COLO829 (cell line): Measurements from ENCODE around the gene CDC123.
"Not testable (repeated sequence)": the region's sequence is repeated elsewhere in the genome, so short reads cannot be mapped to it uniquely, and the experiment has no call there.

Experiments used
- DNase-seq: peaks from one replicate; pipeline ENCODE4 v3.0.0; 2012; ENCODE audit warnings: low spot score

Gene CDC123

DNA sequence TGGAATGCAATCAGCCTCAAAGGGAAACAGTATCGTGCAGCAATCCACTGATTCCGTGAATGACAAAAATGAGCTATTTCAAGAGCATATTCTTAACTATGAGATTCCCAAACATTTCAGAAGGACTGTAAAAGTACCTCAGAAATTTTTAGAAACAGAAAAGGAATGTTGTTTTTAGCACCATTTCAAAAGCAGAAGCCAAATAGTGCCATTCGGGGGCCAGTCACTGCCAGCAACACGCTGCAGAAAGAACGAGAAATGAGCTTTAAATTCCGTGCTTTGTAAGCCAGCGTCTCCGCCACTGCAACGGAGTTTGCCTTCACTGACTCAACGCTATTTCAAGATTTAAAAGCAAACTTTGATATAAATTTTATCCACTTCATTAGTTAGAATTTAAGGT, 6.6 kb upstream of the CDC123 start:
- no peak for DNase-seq

DNA sequence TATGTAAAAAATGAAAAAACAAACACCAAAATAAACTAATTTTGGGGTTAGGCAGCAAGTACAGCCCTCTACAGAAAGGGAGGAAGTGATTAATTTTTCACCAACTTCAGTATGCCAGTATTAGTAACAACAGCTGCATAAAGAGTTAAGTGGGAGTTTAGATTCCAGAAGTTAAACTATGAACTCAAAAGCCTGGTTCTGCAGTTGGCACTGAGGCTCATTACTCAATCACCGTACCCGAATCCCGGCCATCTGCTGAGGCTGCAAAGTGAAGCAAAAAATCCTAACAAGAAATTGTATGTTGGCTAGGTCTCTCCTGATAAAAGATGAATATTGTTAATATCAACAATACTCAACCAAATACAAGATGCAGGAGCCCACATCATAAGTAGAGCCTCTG, 4.3 kb upstream of the CDC123 start:
- no peak for DNase-seq

GRCh38 chr10:12193193-12193592, 2.8 kb upstream of the CDC123 start:
- peak; percentile 41 for DNase-seq

DNA sequence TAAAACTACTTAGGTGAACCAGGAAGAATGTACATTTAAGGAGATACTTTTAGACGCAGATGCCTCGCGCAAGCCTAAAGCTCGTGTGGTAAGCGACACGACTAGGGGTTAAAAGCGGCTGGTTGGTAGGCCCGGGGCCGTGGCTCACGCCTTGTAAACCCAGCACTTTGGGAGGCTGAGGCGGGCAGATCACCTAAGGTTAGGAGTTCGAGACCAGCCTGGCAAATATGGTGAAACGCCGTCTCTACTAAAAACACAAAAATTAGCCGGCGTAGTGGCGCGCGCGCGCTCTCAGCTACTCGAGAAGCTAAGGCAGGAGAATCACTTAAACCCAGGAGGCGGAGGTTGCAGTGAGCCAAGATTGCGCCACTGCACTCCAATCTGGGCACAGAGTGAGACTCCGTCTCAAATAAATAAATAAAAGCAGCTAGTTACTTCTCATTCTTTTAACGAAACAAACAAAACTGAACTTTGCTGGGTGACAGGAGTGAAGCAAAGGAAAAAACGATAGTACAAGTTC, 1.2 kb upstream of the CDC123 start:
- no peak for DNase-seq

GRCh38 chr10:12195281-12195602, 746 bp upstream of the CDC123 start:
- no peak for DNase-seq

DNA sequence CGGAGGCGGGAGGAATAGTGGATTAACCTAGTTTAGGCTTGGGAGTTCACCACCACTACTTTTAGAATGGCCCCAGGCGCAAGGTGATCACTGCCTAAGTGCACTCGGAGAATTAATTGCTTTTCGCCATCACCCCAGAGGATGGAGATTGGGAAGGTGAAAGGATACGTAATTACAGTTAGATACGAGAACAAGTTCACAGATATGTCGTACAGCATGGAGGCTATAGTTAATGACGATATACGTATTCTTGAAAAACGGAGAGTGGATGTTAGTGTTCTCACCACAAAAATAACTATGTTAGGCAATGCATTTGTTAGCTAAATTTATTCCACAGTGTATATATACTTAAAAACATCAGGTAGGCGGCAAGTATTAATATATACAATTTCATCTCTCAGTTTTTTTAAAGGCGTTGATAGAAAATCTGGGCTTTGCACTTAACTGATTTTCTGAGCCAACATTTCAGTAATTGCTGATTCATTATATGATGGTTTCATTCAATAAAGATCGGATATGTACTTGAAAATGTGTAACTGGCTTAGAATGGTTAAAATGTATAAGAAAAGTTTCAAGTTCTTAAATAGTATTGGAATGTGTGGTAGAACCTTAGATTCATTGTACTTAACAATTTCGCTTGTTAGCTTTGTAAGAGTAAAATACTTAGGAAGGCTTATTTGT, 683 bp downstream of the CDC123 start:
- no peak for DNase-seq

GRCh38 chr10:12198156-12198555, 2.2 kb downstream of the CDC123 start:
- DNase-seq, result no peak

DNA sequence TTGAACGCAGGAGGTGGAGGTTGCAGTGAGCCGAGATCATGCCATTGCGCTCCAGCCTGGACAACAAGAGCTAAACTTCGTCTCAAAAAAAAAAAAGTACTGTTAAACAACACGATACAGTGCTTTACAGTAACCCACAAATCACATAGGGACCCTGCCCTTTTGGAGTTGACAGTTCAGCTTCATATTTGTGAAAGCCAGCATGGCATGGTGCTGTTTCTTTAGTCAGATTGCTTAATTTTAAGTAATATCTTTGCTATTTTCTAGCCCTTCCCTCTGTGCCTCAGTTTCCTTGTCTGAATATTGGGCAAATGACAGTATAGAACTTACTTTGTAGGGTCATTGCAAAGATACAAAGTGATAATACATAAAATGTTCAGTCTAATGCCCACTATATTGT, 4.9 kb downstream of the CDC123 start:
- DNase-seq, result no peak

DNA sequence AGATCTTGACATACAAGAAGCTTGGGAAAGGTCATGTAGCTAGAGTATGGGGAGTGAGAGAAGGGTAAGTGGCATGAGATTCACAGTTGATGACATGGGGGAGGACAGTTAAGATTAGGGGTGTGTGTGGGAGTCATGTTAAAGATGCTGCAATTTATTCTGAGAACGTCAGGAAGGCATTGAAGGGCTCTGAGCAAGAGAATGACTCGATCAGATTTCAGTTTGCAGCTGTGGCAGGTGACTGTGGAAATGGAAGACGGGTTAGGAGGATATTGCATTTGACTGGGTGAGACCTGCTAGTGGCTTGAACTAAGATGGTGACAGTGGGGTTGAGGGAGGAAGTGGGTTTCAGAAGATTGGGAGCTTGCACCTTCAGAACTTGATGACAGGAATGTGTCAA, 5.6 kb downstream of the CDC123 start:
- DNase-seq, result no peak

- no peak for DNase-seq
Measured at GRCh38 chr10:12202226-12202625, 6.2 kb downstream of the CDC123 start.

GRCh38 chr10:12205082-12205481, 9.1 kb downstream of the CDC123 start:
- no peak for DNase-seq

GRCh38 chr10:12207114-12207513, 11.1 kb downstream of the CDC123 start:
- DNase-seq, result no peak

DNA sequence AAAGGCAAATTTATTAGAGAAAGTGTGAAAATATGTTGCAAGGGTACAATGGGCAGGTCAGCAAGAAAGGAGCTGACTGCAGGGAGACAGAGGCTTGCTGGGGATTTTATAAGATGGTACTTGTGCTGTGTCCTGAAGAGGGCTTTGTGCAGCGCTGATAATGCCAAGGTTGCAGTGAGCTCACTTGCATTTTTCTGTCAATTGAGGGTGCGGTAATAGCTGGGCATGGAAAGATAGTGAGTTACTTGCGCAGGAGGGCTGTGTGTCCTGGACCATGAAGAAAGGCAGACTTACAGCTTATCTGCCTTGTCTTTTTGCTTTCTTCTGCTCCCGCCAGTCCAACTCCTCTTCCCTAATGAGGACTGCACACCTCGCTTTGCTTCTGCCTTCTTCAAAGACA, 12.5 kb downstream of the CDC123 start:
- DNase-seq, result no peak

GRCh38 chr10:12212454-12212853, 16.5 kb downstream of the CDC123 start:
- no peak for DNase-seq

GRCh38 chr10:12213621-12214020, 17.6 kb downstream of the CDC123 start:
- no peak for DNase-seq

GRCh38 chr10:12214093-12214492, 18.1 kb downstream of the CDC123 start:
- DNase-seq, result no peak

GRCh38 chr10:12214763-12215218, 18.8 kb downstream of the CDC123 start:
- DNase-seq, result peak; percentile 25

GRCh38 chr10:12218991-12219390, 23.0 kb downstream of the CDC123 start:
- no peak for DNase-seq

DNA sequence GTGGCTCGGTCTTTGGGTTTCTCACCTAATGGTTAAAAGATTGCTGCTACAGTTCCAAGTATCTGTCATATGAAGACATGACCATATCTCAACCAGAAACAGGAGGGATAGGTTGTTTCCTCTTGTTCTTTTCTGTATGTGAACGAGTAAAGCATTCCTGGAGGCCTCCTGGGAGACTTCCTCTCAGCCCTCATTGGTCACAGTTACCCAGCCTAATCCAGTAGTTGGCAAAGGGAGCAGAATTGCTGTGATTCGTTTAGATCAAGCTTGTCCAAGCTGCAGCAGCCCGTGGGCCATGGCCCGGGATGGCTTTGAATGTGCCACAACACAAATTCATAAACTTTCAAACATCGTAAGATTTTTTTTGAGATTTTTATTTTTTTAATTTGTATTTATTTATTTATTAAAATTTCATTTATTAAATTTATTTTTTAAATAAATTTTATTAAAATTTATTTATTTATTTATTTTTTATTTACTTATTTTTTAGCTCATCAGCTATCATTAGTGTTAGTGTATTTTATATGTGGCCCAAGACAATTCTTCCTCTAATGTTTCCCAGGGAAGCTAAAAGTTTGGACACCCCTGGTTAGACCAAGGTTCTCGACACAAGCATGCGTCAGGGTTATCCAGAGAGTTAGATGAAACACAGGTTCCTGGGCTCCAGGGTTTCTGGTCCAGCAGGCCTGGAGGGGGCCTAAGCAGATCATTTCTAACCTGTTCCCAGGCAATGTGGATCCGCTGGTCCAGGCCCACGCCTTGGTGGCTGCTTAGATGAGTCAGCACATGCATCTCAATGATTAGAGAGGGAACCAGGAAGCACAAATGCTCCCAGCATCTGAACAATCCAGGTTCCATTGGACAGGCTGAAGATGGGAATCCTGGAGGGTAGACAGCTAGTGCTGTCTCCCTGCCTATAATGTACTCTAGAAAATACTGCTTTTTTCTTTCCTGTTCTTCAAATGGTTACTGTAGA, 25.6 kb downstream of the CDC123 start:
- DNase-seq, result no peak

GRCh38 chr10:12225444-12225843, 29.5 kb downstream of the CDC123 start:
- no peak for DNase-seq

DNA sequence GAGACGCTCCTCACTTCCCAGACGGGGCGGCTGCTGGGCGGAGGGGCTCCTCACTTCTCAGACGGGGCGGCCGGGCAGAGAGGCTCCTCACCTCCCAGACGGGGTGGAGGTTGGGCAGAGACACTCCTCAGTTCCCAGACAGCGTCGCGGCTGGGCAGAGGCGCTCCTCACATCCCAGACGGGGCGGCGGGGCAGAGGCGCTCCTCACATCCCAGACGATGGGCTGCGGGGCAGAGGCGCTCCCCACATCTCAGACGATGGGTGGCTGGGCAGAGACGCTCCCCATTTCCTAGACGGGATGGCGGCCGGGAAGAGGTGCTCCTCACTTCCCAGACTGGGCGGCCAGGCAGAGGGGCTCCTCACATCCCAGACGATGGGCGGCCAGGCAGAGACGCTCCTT, 30.4 kb downstream of the CDC123 start:
- not testable (repeated sequence) for DNase-seq

- DNase-seq, result no peak
Measured at GRCh38 chr10:12228851-12229250, 32.9 kb downstream of the CDC123 start.

DNA sequence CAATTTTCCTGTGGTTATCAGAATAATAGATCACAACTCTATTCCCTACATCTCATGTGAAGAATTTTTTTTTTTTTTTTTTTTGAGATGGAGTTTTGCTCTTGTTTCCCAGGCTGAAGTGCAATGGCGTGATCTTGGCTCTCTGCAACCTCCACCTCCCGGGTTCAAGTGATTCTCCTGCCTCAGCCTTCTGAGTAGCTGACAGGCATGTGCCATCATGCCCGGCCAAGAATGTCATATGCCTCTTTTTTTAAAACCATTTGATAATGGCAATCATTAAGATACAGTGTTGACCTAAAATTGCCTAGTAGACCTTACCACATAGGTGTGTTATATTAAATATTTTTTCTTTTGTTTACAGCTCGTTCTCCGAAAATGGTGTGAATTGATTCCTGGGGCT, 38.7 kb downstream of the CDC123 start:
- not testable (repeated sequence) for DNase-seq
